Measurements from ENCODE around the gene KDM4D.

DNA sequence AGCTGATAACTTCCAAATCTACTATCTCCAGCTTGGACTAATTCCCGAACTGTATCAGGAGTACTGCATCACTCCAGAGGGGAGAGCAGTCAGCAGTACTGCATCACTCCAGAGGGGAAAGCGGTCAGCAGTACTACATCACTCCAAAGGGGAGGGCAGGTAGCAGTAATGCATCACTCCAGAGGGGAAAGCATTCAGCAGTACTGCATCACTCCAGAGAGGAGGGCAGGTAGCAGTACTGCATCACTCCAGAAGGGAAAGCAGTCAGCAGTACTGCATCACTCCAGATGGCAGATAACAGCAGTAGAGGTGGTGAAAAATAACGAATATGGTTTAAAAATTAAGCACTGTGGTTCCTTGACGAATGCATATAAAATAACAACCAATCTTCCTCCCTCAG is 8.6 kb upstream of the KDM4D start:
- TF ChIP-seq, protein P1, sequence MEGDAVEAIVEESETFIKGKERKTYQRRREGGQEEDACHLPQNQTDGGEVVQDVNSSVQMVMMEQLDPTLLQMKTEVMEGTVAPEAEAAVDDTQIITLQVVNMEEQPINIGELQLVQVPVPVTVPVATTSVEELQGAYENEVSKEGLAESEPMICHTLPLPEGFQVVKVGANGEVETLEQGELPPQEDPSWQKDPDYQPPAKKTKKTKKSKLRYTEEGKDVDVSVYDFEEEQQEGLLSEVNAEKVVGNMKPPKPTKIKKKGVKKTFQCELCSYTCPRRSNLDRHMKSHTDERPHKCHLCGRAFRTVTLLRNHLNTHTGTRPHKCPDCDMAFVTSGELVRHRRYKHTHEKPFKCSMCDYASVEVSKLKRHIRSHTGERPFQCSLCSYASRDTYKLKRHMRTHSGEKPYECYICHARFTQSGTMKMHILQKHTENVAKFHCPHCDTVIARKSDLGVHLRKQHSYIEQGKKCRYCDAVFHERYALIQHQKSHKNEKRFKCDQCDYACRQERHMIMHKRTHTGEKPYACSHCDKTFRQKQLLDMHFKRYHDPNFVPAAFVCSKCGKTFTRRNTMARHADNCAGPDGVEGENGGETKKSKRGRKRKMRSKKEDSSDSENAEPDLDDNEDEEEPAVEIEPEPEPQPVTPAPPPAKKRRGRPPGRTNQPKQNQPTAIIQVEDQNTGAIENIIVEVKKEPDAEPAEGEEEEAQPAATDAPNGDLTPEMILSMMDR (IDR thresholded peaks at IDR 0.05 in 4 of 5, conservative IDR thresholded peaks at IDR 0.05 in 1 of 5), result no peak
- TF ChIP-seq POLR2A (IDR thresholded peaks at IDR 0.05), result no peak

Measured in gastrocnemius medialis (tissue), 4 donors.